ENCODE results near the gene NUBP2.

DNA sequence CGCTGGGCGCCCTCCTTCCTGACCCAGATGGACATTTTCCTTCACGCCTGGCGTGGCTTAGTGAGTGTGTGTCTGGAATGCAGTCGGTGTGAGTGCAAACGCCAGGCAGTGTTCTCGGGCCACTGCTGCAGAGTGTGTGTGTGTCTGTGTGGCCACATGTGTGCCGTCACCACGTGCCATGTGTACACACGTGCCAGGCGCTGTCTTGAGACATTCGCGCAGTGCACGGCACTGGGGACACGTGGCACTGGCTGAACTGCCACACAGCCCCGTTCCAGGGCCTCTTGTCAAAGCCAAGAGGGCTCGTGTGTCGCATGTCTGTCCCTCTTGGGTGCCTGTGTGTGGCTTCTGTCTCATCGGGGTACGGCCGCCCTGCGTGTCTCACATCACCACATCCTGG is 47.9 kb upstream of the NUBP2 start:
- TF ChIP-seq, protein P1, sequence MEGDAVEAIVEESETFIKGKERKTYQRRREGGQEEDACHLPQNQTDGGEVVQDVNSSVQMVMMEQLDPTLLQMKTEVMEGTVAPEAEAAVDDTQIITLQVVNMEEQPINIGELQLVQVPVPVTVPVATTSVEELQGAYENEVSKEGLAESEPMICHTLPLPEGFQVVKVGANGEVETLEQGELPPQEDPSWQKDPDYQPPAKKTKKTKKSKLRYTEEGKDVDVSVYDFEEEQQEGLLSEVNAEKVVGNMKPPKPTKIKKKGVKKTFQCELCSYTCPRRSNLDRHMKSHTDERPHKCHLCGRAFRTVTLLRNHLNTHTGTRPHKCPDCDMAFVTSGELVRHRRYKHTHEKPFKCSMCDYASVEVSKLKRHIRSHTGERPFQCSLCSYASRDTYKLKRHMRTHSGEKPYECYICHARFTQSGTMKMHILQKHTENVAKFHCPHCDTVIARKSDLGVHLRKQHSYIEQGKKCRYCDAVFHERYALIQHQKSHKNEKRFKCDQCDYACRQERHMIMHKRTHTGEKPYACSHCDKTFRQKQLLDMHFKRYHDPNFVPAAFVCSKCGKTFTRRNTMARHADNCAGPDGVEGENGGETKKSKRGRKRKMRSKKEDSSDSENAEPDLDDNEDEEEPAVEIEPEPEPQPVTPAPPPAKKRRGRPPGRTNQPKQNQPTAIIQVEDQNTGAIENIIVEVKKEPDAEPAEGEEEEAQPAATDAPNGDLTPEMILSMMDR (IDR thresholded peaks at IDR 0.05): no peak
- no peak for TF ChIP-seq ATF3 (CRISPR knock-in tag; conservative IDR thresholded peaks at IDR 0.05)
- no peak for TF ChIP-seq MAX (CRISPR knock-in tag; IDR thresholded peaks at IDR 0.05)
- TF ChIP-seq CREM (CRISPR knock-in tag; IDR thresholded peaks at IDR 0.05): no peak
- TF ChIP-seq ZNF281 (CRISPR knock-in tag; IDR thresholded peaks at IDR 0.05): no peak
- no peak for TF ChIP-seq USF1 (CRISPR knock-in tag; IDR thresholded peaks at IDR 0.05)
- no peak for TF ChIP-seq E2F5 (CRISPR knock-in tag; IDR thresholded peaks at IDR 0.05)
- TF ChIP-seq, protein P2, sequence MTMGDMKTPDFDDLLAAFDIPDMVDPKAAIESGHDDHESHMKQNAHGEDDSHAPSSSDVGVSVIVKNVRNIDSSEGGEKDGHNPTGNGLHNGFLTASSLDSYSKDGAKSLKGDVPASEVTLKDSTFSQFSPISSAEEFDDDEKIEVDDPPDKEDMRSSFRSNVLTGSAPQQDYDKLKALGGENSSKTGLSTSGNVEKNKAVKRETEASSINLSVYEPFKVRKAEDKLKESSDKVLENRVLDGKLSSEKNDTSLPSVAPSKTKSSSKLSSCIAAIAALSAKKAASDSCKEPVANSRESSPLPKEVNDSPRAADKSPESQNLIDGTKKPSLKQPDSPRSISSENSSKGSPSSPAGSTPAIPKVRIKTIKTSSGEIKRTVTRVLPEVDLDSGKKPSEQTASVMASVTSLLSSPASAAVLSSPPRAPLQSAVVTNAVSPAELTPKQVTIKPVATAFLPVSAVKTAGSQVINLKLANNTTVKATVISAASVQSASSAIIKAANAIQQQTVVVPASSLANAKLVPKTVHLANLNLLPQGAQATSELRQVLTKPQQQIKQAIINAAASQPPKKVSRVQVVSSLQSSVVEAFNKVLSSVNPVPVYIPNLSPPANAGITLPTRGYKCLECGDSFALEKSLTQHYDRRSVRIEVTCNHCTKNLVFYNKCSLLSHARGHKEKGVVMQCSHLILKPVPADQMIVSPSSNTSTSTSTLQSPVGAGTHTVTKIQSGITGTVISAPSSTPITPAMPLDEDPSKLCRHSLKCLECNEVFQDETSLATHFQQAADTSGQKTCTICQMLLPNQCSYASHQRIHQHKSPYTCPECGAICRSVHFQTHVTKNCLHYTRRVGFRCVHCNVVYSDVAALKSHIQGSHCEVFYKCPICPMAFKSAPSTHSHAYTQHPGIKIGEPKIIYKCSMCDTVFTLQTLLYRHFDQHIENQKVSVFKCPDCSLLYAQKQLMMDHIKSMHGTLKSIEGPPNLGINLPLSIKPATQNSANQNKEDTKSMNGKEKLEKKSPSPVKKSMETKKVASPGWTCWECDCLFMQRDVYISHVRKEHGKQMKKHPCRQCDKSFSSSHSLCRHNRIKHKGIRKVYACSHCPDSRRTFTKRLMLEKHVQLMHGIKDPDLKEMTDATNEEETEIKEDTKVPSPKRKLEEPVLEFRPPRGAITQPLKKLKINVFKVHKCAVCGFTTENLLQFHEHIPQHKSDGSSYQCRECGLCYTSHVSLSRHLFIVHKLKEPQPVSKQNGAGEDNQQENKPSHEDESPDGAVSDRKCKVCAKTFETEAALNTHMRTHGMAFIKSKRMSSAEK (CRISPR knock-in tag; IDR thresholded peaks at IDR 0.05; ENCODE audit: borderline replicate concordance): no peak
- TF ChIP-seq FOXP4 (CRISPR knock-in tag; IDR thresholded peaks at IDR 0.05): no peak
- TF ChIP-seq GABPB1 (CRISPR knock-in tag; IDR thresholded peaks at IDR 0.05): no peak
- no peak for TF ChIP-seq CBFB (CRISPR knock-in tag; IDR thresholded peaks at IDR 0.05; ENCODE audit: low read depth)
